ENCODE results near the gene PPM1H.

Gene PPM1H

GRCh38 chr12:62604373-62604772 is 330.6 kb downstream of the PPM1H start:
- peak; percentile 15 for DNase-seq (ENCODE audit: low spot score)

GRCh38 chr12:62603811-62604098 is 331.2 kb downstream of the PPM1H start:
- no peak for DNase-seq (ENCODE audit: low spot score)

GRCh38 chr12:62603061-62603810 is 331.7 kb downstream of the PPM1H start:
- peak; percentile 83 for DNase-seq (ENCODE audit: low spot score)

GRCh38 chr12:62602255-62603060 is 332.5 kb downstream of the PPM1H start:
- DNase-seq (ENCODE audit: low spot score), result peak; percentile 89

- DNase-seq (ENCODE audit: low spot score), result no peak
Observed at GRCh38 chr12:62601765-62602164, 333.2 kb downstream of the PPM1H start.

GRCh38 chr12:62599854-62600437 is 335.0 kb downstream of the PPM1H start:
- no peak for DNase-seq (ENCODE audit: low spot score)

GRCh38 chr12:62598846-62599245 is 336.1 kb downstream of the PPM1H start:
- no peak for DNase-seq (ENCODE audit: low spot score)

GRCh38 chr12:62597253-62597652 is 337.7 kb downstream of the PPM1H start:
- no peak for DNase-seq (ENCODE audit: low spot score)
